Heart left ventricle (tissue), 13 donors: ENCODE data around the gene PTPRS.

ENCODE experiments used
- CTCF ChIP-seq, 12 donors: fragments of 200-600 bp; sonication (generic) in 4 of 12; IDR thresholded peaks; one replicate each; pipeline versions ENCODE4 v1.5.0 to v1.8.0; 2018 to 2022; ENCODE audit warnings: antibody characterized with exemption in 12 of 12, mild to moderate bottlenecking in 5 of 12
- POLR2A ChIP-seq, 2 donors: fragments of 450-650 bp; IDR thresholded peaks; one replicate each; pipeline ENCODE4 v1.6.1; 2017; ENCODE audit warnings: antibody characterized with exemption in 2 of 2, mild to moderate bottlenecking in 2 of 2, moderate library complexity in 2 of 2
- donor health status: ischemic (EF 13 %, LVEDD 7.1; RV severe dilation, severe dysfunction).
- donor health status: DM: no; HTN: yes; CAD: no.
- donor health status: DM: no; HTN: no; CAD: no.
- donor health status: ischemic (EF 25% LVEDD 6.9; RV normal size, moderate dysfunction).
- donor health status: ischemic (EF 25% LVEDD 5.7; RV mildly dilated, moderate dysfunction).
- donor health status: ischemic (EF 35%, LVEDD 5.7; RV mildly dilated, moderate dysfunction).
- donor health status: nonischemic (EF 11% LVEDD 7.7; RV severe dilation, severe dysfunction).
- donor health status: DM: yes; HTN: yes; CAD: no.
- donor health status: PGD.
- donor health status: ischemic (EF 29% LVEDD 5.4; RV normal size, mild dysfunction).
- donor health status: nonischemic (EF 23%, LVEDD 6.1; RV moderate dilation, normal function).

GRCh38 chr19:5316138-5316537 lies 24.5 kb downstream of the PTPRS start:
- TF ChIP-seq CTCF (IDR thresholded peaks at IDR 0.05): no peak
- TF ChIP-seq POLR2A (IDR thresholded peaks at IDR 0.05): no peak
